ENCODE measurements around the gene HHAT.

HHAT gene

DNA sequence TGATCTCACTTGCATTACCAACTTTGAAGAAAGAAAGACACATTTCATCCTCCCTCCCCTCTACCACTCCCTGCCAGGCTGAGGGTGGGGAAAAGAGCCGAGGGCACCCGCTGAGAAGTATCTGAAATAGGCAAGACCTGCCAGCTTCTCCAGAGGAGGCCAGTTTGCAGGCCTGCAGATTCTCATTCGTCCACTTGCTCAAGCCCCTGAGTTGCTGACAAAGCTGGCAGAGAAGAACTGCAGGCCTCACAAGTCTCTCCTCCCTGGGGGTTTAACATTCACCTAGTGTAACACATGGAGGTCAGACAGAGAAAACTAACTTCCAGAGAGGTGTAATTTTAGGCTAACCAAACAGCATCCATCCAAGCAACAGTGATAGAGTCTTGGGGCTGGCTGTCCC lies 376.4 kb downstream of the HHAT start:
- no peak for DNase-seq

DNA sequence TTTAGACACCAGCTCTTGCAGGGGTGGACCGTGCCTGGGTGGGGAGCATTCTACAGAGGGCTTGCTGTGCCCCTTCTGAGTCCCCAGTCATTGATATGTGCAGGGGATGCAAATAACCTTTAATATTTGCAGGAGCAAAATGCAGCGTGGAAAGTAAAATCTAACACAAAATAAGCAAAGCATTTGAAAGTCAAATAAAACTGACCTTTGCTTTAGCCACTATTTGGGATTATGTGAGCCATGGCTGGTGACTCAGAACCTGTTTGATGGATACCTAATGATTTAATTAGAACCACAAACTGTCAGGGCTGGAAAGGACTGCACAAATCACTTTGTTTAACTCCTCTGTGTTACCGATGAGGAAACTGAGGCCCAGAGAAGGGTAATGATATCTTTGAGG lies 377.5 kb downstream of the HHAT start:
- no peak for DNase-seq

DNA sequence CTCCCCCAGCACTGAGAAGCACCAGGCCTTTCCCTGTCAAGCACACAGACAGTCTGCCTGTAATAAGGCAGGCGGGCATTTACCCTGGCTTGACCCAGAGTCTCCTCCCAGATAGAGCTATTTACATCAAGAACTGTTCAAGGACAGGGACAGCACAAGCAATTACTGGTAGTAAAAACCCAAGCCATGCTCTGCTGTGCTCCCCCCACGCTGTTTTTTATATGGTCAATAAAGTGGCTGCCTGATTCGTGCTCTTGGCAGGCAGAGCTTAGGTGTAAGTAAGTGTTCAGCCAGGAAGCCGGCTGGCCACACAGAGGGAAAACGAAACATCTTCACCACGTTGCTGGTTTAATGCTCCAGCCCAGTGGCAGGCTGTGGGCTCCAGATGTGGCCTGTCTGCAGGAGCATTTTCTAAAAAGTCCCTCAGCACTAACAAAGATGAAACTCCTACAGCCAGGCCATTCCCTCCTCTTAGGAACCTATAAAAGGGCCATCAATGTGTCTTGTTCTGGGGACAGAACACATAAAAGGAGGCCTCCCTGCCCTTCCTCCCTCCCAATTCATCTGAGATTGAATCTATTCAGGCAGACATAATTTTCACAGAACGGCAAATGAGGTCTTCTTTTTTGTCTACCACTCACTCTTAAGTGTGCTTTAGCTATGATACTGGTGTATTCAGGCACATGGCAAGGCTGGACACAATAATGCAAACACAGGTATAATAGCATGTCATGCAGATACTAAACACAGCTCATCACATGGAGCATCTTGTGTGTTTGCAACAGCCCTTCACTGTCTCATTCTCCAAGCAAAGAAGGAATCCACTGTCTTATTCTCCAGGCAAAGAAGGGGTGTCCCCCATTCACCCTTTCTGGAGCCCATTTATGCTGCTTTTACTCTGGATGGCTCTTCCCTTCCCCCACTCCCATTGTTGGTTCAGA lies 378.9 kb downstream of the HHAT start:
- DNase-seq: no peak

DNA sequence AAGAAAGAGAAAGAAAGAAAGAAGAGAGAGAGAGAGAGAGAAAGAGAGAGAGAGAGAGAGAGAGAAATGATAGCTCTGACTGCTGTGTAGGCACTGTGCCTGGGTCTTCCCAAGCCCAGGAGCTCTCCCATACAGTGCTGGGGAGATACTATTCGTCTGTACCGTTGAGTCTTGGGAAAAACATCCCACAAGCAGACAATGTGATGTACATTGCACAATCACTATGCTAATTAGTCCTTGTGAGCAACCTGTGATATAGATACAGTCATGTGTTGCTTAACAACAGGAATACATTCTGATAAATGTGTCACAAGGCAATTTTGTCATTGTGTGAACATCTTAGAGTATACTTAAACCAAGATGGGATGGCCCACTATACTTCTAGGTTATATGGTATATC lies 381.0 kb downstream of the HHAT start:
- DNase-seq: peak in 1 of 58 donors; percentile 16

DNA sequence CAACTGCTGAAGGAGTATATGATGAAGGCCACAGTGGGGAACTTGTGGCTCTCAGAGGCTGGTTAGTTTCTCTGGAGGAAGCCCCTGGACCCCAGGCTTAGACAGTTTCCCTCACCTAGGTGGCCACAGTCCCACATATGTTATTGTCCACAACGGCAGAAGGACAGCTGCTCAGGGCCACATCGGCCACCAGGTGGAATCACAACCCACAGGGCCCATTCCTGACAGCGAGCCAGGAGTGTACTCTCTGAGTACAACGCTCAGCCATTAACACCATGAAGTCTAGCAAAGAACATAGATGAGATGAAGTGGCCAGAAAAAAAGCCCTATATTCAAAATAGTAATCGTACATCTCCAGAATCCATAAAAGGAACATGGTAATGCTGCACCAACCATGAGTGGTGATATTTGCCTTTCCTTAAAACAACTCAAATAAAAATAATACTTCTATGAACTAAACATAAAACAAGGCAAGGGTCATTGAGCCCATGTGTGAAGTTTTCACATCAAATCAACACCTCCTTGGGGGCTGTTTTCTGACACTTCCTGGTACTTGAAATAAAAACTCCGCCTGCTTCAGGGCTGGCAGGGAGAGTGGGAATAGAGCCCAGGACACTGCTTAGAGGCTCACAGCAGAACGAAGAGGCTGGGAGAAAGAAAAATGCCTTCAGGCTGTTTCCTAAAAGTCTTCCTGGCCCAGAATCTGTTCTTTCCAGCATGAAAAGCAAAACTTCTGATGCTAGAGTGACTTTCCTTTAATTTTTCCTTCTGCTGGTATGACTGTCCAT lies 383.3 kb downstream of the HHAT start:
- DNase-seq: no peak

DNA sequence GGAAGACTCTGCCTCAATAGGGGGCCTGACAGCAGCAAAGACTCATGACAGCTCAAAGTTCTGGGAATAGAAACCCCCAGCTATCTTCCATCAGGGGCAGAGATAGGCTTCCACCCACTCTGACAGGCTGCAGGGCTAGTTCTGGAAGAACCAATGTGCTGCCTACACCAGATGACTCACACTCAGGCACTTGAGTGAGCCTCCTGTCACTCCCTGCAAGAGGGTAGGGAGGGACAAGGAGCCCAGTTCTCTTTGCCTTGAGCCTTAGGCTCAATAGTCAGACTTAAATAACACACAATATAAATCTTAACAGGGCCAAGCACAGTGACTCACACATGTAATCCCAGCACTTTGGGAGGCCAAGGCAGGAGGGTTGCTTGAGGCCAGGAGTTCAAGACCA lies 386.4 kb downstream of the HHAT start:
- DNase-seq: peak in 19 of 58 donors; percentile 6 to 67 (median 37)

DNA sequence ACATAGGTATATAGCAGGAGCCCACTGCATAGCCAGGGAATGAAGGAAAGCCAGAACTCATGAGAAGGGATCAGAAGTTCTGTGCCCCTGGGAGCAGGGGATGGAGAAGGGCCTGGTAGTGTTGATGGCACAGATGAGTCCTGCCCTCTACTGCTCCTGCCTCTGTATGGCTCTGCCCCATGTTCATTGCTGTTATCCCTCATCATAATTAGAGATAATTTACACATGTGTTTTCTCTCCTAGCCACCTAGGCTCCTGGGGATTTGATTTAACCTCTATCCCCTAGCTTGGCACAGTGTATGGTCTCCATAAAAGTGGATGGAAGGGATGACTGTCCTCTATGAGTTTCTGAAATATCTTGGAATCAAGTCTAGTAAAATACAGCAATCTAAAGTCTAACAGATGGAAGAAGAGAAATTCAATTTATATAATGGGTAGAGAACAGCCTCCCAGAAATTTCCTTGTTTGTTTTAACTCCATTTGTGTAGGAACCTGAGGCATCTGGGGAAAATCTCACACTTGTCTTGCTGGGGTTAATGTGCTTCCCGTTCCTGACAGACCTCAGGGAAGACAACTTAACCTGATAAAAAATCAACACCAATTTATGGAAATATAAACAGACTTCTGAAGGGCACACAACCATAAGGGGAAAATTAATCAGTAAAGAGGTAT lies 393.8 kb downstream of the HHAT start:
- DNase-seq: no peak

DNA sequence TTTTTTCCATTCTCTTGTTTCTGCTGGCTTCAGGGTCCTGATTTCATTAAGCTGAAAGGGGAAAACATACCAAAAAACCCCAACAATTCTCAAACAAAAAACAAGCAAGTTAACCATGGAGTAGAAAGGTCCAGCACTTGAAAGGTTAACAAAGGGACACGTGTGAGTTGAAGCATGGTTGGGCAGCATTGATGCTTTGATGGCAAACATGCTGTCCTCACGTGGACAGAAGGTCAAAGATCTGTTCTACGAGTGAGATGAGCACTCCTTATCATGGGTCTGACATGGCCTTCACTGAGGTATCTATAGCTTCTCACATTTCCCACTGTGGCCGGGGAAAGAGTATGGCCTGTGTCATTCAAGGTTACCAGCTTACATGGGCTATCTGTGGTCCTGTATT lies 394.9 kb downstream of the HHAT start:
- no peak for DNase-seq

DNA sequence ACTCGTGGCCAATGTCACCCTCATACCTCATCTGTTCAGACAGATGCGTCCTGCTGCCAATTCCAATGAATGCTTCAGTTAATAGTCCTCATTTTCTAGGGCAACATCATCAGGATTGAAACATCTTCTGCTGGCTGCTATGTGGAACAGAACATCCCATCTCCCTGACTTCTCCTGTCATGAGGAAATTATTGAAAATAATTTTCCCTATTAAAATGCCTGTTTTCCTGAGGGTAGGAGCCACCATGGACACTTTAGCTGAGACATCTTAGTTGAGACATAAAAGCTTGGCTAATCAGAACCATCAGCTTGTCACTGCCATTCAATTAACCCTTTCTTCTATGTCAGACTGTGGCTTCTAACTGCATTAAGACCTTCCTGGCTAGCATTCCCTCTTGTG lies 396.1 kb downstream of the HHAT start:
- no peak for DNase-seq

Measured in anterior cingulate cortex (tissue), 58 donors.